ENCODE measurements around the gene CAMK2B.

DNA sequence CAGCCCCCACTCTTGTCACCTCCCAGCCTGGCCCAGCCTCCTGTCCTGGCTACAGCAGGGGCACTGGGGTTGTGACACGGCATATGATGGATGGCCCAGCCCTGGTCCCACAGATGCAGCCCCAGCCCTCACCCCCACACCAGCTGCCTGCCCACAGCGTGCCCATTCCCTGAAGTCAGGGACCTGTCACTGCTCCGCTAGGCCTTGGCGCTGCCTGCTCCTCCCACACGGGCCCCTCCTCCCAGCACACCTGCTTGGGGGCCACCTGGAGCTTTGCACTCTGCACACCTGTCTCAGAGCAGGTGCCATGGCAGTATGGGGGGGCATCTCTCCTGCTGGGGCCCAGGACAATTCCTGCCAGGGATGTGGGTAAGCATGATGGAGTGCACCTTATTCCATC, 139.7 kb downstream of the CAMK2B start:
- TF ChIP-seq, protein P1, sequence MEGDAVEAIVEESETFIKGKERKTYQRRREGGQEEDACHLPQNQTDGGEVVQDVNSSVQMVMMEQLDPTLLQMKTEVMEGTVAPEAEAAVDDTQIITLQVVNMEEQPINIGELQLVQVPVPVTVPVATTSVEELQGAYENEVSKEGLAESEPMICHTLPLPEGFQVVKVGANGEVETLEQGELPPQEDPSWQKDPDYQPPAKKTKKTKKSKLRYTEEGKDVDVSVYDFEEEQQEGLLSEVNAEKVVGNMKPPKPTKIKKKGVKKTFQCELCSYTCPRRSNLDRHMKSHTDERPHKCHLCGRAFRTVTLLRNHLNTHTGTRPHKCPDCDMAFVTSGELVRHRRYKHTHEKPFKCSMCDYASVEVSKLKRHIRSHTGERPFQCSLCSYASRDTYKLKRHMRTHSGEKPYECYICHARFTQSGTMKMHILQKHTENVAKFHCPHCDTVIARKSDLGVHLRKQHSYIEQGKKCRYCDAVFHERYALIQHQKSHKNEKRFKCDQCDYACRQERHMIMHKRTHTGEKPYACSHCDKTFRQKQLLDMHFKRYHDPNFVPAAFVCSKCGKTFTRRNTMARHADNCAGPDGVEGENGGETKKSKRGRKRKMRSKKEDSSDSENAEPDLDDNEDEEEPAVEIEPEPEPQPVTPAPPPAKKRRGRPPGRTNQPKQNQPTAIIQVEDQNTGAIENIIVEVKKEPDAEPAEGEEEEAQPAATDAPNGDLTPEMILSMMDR (conservative IDR thresholded peaks at IDR 0.05; ENCODE audit: low read depth, low read length) = no peak
- TF ChIP-seq EZH2 (IDR thresholded peaks at IDR 0.05; ENCODE audit: borderline replicate concordance, low read depth, low read length, poor library complexity, severe bottlenecking) = no peak
